NCI-H2227 treated with DMSO at 0.1 percent for 48 hours (cell line): ENCODE measurements around the gene PGAM5.
A peak's percentile ranks its signal among the peaks of the same experiment; 100 is the strongest.
"Not testable (repeated sequence)": the region's sequence is repeated elsewhere in the genome, so short reads cannot be mapped to it uniquely, and the experiment has no call there.

Source experiments
- DNase-seq: peaks from one replicate; lab custom pipeline; 2025; lab: John Stamatoyannopoulos, UW

Gene PGAM5

DNA sequence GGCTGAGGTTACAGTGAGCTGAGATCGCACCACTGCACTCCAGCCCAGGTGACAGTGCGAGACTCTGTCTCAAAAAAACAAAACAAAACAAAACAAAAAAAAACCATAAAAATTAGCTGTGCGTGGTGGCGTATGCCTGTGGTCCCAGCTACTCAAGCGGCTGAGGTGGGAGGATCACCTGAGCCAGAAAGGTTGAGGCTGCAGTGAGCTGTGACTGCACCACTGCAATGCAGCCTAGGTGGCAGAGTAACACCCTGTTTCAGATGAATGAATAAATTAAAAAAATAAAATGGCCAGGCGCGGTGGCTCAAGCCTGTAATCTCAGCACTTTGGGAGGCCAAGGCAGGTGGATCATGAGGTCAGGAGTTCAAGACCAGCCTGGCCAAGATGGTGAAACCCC lies 43.0 kb downstream of the PGAM5 start:
- DNase-seq = not testable (repeated sequence)

DNA sequence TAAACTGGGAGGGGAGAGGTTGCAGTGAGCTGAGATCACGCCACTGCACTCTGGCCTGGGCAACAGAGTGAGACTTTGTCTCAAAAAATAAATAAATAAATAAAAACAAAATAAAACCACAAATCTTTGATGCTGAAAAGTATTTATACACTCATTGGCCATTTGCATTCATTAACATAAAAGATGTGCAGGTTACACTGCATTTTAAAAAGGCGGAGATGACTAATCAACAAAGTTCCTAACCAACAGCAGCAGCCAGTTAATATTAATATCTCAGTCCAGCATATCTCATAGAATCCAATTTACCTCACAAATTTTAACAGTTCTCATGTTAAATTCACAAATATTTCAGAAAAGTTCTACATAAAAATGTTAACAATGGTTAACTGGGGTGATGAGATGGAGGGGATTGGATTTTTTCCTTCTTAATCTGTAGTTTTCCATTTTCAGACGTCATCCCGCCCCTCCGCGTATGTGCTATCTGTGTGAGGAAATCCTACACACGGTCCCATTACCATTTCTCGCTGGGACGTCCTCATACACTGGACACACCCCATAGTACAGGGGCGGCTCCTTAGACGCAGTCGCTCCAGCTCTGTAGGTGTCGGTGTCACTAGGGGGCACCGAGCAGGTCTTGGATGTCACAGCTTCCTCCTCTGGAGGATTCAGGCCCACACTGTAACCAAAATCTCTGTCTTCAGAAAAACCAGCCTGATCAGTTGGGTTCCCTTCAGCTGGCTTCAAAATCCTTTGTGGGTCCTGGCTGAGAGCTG lies 43.7 kb downstream of the PGAM5 start:
- DNase-seq = no peak

DNA sequence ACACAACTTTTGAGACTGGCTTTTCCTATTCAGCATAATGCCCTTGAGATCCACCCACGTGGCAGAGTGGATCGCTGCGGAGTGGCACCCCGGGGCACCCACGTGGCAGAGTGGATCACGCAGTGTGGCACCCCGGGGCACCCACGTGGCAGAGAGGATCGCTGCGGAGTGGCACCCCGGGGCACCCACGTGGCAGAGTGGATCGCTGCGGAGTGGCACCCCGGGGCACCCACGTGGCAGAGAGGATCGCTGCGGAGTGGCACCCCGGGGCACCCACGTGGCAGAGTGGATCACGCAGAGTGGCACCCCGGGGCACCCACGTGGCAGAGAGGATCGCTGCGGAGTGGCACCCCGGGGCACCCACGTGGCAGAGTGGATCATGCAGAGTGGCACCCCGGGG lies 48.2 kb downstream of the PGAM5 start:
- DNase-seq = not testable (repeated sequence)

DNA sequence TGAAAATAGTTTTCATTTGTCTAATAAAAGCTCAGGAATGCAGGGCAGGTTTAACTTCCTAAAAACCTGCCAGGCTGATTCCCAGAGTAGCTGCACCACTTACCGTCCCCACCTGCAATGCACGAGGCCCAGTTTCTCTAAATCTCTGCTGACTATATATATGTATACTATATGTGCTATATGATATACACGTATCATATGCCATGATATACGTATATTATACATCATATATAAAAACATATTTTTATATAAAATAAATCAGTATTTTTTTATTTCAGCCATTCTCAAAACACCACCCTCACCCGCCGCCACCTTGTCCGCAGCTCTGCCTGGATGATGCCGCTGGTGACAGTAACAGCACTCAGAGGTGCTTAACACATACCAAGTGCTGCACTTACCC lies 48.7 kb downstream of the PGAM5 start:
- DNase-seq = no peak

DNA sequence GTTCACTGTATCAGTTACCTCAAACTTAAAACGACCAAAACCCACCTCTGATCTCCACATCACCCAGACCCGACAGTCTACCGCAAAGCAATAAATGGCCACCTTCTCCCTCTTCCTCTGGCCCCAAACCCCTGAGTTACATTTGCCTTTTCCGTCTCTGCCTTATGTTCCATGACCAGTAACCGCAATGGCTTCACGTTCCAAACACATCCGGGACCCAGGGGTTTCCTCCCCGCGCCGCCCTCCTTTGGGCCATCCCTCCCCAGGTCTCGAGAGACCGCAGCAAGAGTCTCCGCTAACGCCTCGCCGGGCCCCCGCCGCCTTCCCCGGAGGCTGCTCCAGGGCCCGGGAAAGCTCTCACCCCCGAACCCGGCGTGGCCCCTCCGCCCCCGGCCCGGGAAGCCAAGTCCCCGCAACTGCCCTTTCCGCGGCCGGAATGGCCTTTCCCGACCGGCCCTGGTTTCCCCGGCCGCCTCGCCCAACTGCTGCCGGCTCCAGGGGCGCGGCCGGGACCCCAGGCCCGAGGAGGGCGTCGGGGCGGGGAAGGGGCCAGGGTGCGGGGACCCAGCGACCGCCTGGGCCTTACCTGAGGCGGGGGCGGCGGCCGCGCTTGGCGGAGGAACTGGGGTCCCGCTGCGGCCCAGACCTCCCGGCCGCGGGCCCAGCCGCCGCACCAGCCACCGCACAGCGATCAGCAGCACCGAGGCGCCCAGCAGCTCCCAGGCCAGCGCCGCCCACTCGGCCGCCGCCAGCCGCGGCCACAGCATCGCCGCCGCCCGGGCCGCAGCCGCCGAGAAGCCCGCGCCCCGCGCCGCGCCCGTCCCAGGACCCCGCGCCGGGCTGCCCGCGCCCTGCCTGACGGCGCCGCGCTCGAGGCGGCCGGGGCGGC lies 50.6 kb downstream of the PGAM5 start, which contains the start of gene ANKLE2:
TSS of gene ANKLE2 (minus strand) at position 801 of the 889 bp plus-strand sequence. CDS start at position 767, 34 bp downstream.
- DNase-seq = peak; percentile 20

DNA sequence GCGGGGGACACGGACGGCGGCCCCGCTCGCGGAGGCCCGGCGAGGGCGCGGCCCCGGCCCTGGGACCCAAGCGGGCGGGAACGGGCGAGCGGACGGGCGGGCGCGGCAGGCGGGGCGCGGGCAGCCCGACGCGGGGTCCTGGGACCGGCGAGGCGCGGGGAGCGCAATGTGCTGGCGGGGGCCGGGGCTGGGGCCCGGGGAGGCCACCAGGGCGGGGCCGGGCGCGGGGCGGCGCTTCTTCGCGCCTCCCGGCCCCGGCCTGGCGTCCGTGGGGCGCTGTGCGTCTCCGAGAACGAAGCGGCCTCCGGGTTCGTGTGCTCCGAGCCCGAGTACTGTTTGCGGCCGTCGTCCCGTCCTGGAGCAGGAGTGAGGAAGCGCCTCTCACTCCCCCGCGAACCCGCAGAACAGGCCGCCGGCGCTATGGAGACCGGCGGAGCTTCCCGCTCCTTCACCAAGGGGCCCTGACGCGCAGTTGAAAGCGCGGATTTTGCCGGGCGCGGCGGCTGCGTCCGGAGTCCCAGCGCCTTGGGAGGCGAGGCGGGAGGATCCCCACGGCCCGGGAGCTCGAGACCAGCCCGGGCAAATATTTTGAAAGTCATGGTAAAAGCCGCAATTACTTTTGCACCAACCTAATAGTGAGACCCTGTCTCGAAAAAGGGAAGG lies 51.4 kb downstream of the PGAM5 start:
- peak; percentile 74 for DNase-seq

DNA sequence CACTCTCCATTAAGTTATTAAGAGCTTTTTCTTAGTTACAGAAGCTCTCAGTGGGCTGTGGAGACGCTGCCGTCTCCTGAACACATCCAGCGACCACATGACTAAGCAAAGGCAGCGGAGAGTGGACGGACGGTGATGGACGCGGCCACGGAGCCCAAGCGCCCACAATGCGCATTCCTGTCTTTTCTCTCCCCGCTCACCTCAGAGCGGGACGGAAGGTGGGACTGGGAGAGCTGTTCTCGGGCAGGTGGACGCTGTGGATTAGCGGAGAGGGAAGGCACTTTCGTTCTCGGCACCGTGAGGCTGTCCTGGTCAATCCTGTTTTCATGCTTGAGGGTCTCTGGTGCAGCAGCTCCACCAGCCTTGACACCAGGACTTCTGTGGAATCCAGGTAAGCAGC lies 53.6 kb downstream of the PGAM5 start:
- DNase-seq = no peak

DNA sequence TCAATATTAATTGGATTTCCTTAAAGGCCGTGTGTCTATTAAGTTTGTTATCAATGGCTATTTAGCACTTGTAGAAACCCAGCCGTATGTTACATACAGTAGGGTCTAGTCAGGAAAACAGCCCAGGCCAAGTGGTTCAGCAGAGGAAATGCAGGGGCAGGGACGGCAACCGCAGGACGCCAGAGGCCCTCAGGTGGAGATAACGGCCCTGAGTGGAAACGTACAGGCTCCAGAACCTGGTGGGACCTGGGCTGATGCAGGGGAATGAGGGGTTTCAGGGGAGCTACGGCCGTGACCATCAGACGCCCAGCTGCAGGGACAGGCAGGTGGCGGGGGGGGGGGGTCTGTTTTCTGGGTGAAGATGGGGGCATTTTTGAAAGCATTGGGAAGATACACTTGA lies 54.7 kb downstream of the PGAM5 start:
- no peak for DNase-seq

DNA sequence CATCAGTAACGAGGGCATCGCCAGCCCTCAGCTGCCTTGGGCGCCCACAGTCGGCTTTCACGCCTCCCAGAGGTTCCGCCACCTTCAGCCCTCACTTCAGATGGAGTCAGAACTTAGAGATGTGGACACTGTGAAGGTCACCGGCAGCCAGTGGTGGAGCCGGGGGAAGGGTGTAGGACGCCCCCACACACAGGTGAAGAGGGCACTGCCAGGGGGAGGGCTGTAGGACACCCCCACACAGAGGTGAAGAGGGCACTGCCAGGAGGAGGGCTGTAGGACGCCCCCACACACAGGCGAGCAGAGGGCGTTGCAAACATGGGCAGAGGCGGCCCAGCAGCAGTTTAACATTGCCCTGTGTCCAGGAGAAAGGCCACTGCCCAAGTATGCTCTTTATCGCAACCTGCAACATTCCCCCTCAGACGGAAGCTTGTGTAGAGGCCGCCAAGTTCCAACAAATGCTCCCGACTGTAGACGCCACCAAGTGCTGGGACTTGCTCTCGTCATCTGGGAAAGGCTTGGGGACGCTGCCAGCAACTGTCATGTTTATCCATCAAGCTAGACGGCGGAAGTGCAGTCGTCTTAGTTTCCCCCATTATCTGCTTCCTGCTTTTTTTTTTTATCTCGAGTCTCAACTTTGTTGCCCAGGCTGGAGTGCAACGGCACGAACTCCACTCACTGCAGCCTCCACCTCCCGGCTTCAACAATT lies 55.9 kb downstream of the PGAM5 start:
- no peak for DNase-seq

DNA sequence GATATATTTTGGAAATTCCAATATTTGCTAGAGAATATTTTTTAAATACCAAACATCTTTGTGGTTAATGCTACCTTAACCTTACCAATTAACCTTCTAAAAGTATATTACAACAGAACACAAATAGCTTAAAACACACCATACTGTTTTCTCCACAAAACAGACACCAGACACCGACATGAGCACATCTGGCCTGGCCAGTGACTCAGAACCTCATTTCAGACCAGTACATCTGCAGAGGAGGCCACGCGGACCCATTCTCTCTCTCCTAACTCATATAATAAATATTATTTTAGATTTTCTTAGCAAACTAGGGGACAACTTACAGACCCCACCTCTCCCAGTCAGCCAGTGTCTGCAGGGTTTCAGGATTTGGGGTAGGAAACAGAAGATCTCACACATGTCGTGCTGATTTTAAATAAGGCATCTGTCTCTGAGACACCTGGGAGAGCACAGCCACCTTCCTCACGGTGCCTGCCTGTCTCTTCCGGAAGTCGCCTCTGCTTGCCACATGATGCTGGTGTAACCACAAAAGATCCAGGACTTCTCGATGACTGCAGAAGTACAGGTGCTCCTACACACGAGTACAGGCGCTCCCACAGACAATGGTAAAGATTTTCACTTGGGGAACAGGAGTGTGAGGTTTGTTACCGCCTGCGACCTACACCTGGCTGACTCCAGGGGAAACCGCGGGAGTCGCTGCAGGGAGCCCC lies 60.6 kb downstream of the PGAM5 start:
- DNase-seq = no peak
